Tibial artery (tissue), 4 donors: Measurements from ENCODE around the gene EPHA2.
A peak's percentile ranks its signal among the peaks of the same experiment; 100 is the strongest.
"Not testable (repeated sequence)": the region's sequence is repeated elsewhere in the genome, so short reads cannot be mapped to it uniquely, and the experiment has no call there.

Experiments
- DNase-seq, 2 donors: peaks; one replicate each; pipeline ENCODE4 v3.0.0-alpha.2; 2019
- H3K27ac ChIP-seq, 2 donors: fragments of 200-600 bp; sonication (generic) in 1 of 2; 1 replicate in 1 of 2; 2 replicates in 1 of 2; pipeline ENCODE4 v1.5.1; 2018 to 2019; ENCODE audit warnings: mild to moderate bottlenecking in 1 of 2
- H3K27me3 ChIP-seq, 2 donors: fragments of 200-600 bp; sonication (generic) in 1 of 2; one replicate each; pipeline versions ENCODE4 v1.5.1 to v1.6.0; 2016 to 2019
- H3K36me3 ChIP-seq, 3 donors: fragments of 200-600 bp; sonication (generic) in 2 of 3; one replicate each; pipeline ENCODE4 v1.5.1; 2016 to 2019; ENCODE audit warnings: mild to moderate bottlenecking in 2 of 3
- H3K4me1 ChIP-seq, 4 donors: fragments of 200-600 bp; sonication (generic) in 2 of 4; 1 replicate in 3 of 4; 2 replicates in 1 of 4; pipeline ENCODE4 v1.5.1; 2016 to 2019
- H3K4me3 ChIP-seq, 2 donors: fragments of 200-600 bp; sonication (generic) in 1 of 2; 1 replicate in 1 of 2; 2 replicates in 1 of 2; pipeline ENCODE4 v1.5.1; 2018 to 2019; ENCODE audit warnings: mild to moderate bottlenecking in 2 of 2
- H3K9me3 ChIP-seq, 3 donors: fragments of 200-600 bp; sonication (generic) in 1 of 3; one replicate each; pipeline ENCODE4 v1.5.1; 2016 to 2019
- CTCF ChIP-seq, 2 experiments: fragments of 200-600 bp in 1 of 2; fragments of 450-650 bp in 1 of 2; IDR thresholded peaks; one replicate each; pipeline ENCODE4 v1.5.1; 2017 to 2019; ENCODE audit warnings: antibody characterized with exemption in 2 of 2, mild to moderate bottlenecking in 1 of 2, moderate library complexity in 1 of 2
- intact Hi-C: fragments of 100-400 bp; cut with DNase I; formaldehyde crosslinking; loops from one replicate; pipeline ENCODE4 v1.15.0; 2023; ENCODE audit warnings: low total_unique reads

Gene EPHA2

GRCh38 chr1:16167331-16168143 is 11.7 kb upstream of the EPHA2 start:
- intact Hi-C loops, result no loop called here
- H3K9me3 ChIP-seq, result no peaks in the 10 kb centered on the region
- no peaks in the 10 kb centered on the region for H3K27me3 ChIP-seq
- no peak for DNase-seq
- peaks cover 0 to 17% (median 10%) of the 10 kb centered on the region in 4 donors for H3K4me1 ChIP-seq
- H3K27ac ChIP-seq, result peak overlapping the region in 1 of 2 donors; percentile 20
- TF ChIP-seq CTCF (IDR thresholded peaks at IDR 0.05), result no peak
- peak overlapping the region; percentile 47 to 59 for H3K4me3 ChIP-seq
- H3K36me3 ChIP-seq, result no peaks in the 10 kb centered on the region

DNA sequence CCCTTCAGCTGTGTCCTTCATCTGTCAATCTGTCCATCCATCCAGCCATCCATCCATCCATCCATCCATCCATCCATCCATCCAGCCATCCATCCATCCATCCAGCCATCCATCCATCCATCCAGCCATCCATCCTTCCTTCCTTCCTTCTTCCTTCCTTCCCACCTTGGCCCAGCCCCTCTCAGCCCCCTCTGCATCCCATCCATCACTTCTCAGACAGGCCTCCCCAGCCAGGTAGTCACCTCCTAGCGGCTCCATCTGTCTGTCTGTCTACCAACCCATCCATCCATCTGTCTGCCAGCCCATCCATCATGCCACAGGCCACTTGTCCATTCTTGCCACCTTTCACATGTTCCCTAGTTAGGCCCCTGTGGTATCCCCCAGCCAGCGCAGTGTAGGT is 10.2 kb upstream of the EPHA2 start:
- TF ChIP-seq CTCF (IDR thresholded peaks at IDR 0.05), result no peak
- Histone ChIP-seq H3K36me3 (no peaks in the 10 kb centered on the region), H3K27me3 (no peaks in the 10 kb centered on the region), H3K4me3 (no peak overlapping the region), H3K4me1 (peaks cover 0 to 17% (median 10%) of the 10 kb centered on the region in 4 donors), H3K9me3 (no peaks in the 10 kb centered on the region), H3K27ac (no peak overlapping the region)
- intact Hi-C loops, result no loop called here
- DNase-seq, result no peak

DNA sequence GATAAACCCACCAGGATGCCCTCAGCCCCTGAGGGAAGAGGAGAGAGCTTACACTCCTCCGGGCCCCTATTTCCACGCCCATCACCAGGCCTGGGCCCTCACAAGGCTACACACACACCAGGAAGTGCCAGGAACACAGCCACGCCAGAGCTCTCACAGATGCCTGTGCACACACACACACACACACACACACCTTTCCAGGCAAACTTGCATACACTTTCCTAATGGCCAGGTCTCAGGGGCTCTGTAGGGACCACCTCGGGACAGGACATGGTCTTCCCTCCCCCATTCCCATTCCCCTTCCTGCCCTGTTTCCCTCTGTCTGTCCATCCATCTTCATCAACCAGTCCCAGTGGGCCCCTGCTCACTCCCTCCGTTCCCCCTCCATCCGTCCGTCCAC is 9.7 kb upstream of the EPHA2 start:
- Histone ChIP-seq H3K4me3 (no peak overlapping the region), H3K36me3 (no peaks in the 10 kb centered on the region), H3K27ac (no peak overlapping the region), H3K9me3 (no peaks in the 10 kb centered on the region), H3K27me3 (no peaks in the 10 kb centered on the region), H3K4me1 (peaks cover 0 to 17% (median 10%) of the 10 kb centered on the region in 4 donors)
- intact Hi-C loops, result no loop called here
- no peak for DNase-seq
- no peak for TF ChIP-seq CTCF (IDR thresholded peaks at IDR 0.05)

- no peak for DNase-seq
- no peak for TF ChIP-seq CTCF (IDR thresholded peaks at IDR 0.05)
- Histone ChIP-seq H3K36me3 (no peaks in the 10 kb centered on the region), H3K9me3 (no peaks in the 10 kb centered on the region), H3K27ac (no peak overlapping the region), H3K4me3 (no peak overlapping the region), H3K27me3 (no peaks in the 10 kb centered on the region), H3K4me1 (peaks cover 0 to 17% (median 10%) of the 10 kb centered on the region in 4 donors)
- intact Hi-C loops, result no loop called here
Observed at GRCh38 chr1:16165073-16165364, 9.2 kb upstream of the EPHA2 start.

DNA sequence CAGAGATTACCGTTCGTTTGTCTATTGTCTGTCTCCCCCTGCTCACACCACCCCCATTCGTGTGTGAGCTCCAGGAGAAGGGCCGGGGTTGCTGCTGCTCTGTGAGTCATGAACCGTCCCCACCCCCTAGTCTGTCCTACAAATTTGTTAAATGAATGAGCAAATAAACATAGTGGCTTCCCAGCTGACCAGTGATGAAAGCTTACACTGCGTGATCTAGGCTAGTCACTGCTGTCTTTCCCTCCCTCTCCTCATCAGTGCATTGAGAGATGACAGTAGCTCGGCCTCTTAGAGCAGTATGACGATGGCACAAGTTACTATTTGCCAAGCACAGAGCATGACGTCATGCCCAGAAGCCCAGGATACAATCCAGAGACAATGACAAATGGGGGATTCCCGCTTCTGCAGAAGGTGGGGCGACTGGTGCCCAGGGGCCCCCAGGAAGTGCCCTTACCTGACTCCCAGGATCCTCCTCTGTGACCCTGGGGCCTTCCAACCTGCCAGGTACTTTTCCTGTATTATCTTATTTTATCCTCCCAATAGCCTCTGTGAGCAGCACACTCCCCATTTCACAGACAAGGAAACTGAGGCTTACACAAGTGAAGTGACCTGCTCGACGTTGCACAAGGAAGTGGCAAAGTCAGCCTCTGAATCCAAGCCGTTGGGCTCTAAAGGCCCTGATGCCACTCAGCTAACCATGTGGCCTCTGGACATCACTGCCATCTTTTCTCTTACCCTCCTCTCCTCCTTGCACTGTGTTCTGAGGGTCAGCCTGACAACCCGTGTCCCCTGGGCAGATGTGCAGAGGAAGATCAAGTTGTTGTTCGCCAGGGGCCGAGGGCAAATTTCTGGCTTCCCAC is 8.6 kb upstream of the EPHA2 start:
- H3K9me3 ChIP-seq, result no peaks in the 10 kb centered on the region
- no peaks in the 10 kb centered on the region for H3K36me3 ChIP-seq
- H3K27me3 ChIP-seq, result no peaks in the 10 kb centered on the region
- DNase-seq, result no peak
- peaks cover 0 to 17% (median 10%) of the 10 kb centered on the region in 4 donors for H3K4me1 ChIP-seq
- intact Hi-C loops, result no loop called here
- no peak overlapping the region for H3K27ac ChIP-seq
- TF ChIP-seq CTCF (IDR thresholded peaks at IDR 0.05), result no peak
- H3K4me3 ChIP-seq, result no peak overlapping the region

DNA sequence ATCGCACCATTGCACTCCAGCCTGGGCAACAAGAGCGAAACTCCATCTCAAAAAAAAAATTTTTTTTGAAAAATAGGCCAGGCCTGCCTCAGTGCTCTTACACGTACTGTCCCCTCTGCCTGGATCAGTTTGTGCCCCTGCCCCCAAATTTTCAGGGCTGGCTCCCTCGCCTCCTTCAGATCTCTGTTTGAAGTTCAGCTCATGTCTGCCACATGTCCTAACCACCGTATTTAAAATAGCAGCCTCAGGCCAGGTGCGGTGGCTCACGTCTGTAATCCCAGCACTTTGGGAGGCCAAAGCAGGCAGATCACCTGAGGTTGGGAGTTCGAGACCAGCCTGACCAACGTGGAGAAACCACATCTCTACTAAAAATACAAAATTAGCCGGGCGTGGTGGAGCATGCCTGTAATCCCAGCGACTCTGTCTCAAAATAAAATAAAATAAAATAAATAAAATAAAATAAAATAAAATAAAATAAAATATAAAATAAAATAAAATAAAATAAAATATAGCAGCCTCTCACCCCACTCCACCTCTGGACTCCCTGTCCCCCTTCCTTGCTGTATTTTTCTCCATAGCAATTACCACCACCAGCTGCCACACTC is 7.8 kb upstream of the EPHA2 start:
- intact Hi-C loops, H3K27ac ChIP-seq, H3K27me3 ChIP-seq, H3K9me3 ChIP-seq, DNase-seq, H3K36me3 ChIP-seq, H3K4me3 ChIP-seq: not testable (repeated sequence)
- peaks cover 0 to 17% (median 10%) of the 10 kb centered on the region in 4 donors for H3K4me1 ChIP-seq
